Hematopoietic multipotent progenitor cell treated with erythropoietin and hydrocortisone succinate and interleukin-3 and kit ligand, for 17 days (in vitro differentiated cells): ENCODE data around the gene EPO.
"Not testable (repeated sequence)": the region's sequence is repeated elsewhere in the genome, so short reads cannot be mapped to it uniquely, and the experiment has no call there.

Source experiments
- DNase-seq: peaks from one replicate; pipeline ENCODE4 v3.0.0-alpha.2; 2015; ENCODE audit warnings: low spot score

EPO gene

DNA sequence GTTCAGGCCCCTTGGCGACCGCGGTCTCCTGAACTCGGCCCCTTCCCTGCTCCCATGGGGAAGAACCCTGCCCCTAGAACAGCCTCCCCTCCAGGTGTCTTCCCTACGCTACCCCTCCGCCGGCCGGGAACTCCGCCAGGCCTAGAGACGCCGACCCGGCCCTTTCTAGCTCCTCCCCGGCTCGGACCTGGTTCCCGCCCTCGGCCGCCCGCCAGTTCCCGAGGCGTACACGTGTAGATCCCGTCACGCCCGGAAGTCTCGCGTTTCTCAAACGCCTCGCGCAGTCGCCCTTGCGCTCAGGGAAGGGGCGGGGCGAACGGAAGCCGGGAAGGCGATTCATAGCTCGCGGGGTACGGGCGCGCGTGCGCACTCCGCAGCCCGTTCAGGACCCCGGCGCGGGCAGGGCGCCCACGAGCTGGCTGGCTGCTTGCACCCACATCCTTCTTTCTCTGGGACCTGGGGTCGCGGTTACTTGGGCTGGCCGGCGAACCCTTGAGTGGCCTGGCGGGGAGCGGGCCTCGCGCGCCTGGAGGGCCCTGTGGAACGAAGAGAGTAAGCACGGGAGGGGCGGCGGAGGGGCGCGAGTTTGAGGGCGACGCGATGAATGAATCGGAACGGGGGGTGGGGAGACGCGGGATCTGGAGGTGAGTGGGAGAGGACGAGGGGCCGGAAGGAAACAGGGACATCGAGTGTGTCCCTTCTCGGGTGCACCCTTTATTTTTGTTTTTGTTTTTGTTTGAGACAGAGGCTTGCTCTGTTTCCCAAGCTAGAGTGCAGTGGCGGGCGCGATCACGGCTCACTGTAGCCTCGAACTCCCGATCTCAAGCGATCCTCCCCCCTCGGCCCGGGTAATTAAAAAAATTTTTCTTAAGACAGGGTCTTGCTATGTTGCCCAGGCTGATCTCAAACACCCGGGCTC, 14.3 kb upstream of the EPO start, which contains the start of gene POP7:
POP7 (plus strand) TSS at position 369 of the 919 bp plus-strand sequence. CDS start 710 bp downstream, outside the sequence.
- peak; percentile 96 for DNase-seq

DNA sequence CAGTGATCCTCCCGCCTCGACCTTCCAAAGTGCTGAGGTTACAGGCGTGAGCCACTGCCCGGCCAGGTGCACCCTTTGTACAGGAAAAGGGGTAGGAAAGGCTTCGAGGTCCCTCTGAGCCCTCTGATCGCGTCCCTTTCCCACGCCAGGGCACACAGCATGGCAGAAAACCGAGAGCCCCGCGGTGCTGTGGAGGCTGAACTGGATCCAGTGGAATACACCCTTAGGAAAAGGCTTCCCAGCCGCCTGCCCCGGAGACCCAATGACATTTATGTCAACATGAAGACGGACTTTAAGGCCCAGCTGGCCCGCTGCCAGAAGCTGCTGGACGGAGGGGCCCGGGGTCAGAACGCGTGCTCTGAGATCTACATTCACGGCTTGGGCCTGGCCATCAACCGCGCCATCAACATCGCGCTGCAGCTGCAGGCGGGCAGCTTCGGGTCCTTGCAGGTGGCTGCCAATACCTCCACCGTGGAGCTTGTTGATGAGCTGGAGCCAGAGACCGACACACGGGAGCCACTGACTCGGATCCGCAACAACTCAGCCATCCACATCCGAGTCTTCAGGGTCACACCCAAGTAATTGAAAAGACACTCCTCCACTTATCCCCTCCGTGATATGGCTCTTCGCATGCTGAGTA, 13.5 kb upstream of the EPO start:
- DNase-seq: peak; percentile 11

DNA sequence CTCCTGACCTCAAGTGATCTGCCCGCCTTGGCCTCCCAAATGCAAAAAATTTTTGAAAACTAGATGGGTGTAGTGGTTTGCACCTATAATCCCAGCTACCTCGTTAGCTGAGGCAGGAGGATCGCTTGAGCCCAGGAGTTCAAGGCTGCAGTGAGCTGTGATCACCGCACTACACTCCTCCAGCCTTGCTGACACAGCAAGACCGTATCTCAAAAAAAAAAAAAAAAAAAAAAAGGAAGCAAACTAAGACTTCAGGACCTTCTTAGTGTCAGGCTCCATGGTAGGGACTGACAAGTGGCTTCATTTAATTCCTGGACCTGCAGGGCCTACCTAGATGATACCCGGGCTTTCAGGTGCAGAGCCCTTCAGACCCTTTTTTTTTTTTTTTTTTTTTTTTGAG, 11.9 kb upstream of the EPO start:
- no peak for DNase-seq

DNA sequence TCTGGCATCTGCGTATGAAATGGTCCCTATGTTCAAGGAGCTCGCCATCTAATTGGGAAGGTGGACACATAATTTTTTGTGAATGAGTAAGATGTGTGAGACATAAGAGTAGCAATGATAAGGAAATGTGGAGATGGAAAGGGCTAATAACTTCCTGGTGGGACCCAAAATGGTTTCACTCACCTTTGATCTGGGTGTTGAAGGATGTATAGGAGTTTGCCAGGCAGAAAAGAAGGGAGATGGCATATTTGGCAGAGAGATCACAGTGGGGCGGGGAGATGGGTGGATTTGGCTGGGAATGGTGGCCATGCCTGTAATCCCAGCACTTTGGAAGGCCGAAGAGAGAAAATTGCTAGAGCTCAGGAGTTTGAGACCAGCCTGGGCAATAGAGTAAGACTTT, 9.8 kb upstream of the EPO start:
- no peak for DNase-seq

DNA sequence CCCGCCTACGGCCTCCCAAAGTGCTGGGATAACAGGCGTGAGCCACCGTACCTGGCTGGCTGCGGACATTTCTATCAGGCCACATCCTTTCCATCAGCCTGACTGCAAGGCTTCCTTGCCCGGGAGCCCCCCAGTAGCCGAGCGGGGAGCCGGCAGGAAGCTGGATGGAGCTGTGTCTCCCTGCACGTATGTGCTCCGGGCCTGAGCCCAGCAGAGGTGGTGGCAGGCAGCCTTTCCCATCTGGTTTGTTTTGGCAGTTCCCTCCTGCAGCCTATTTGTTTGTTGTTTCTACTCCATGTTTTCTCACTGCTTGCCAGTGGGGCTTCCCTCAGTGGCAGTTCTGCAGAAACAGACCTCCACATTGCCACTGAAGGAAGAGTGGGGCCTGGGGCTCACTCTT, 8.9 kb upstream of the EPO start:
- DNase-seq: no peak

DNA sequence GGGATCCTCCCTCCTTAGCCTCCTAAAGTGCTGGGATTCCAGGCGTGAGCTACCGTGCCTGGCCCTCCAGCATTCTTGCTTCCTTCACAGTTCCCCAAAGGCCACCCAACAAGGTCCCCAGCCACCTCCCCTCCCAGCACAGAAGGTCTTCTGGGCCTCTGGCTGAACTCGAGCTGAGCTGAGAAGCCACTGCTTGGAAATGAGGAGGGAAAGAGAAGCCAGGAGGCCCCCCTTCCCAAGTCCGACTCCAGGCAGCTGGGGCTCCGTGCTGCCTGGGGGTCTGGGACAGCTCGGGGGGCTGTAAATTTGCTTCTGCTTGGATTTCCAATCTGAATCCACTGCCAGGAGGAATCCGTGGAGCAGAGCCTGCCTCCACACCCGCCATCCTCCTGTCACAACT, 5.5 kb upstream of the EPO start:
- no peak for DNase-seq

DNA sequence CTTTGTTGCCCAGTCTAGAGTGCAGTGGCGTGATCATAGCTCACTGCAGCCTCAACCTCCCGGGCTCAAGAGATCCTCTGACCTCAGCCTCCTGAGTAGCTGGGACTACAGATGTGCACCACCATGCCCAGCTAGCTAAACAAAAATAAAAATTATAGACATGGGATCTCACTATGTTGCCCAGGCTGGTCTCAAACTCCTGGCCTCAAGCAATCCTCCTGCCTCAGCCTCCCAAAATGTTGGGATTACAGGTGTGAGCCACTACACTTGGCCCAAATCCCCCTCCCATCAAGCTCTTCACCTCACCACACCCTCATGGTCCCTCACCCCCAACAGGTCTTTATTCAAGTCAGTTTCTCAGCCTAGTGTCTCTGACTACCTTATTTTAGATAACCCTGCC, 3.2 kb upstream of the EPO start:
- DNase-seq: not testable (repeated sequence)

DNA sequence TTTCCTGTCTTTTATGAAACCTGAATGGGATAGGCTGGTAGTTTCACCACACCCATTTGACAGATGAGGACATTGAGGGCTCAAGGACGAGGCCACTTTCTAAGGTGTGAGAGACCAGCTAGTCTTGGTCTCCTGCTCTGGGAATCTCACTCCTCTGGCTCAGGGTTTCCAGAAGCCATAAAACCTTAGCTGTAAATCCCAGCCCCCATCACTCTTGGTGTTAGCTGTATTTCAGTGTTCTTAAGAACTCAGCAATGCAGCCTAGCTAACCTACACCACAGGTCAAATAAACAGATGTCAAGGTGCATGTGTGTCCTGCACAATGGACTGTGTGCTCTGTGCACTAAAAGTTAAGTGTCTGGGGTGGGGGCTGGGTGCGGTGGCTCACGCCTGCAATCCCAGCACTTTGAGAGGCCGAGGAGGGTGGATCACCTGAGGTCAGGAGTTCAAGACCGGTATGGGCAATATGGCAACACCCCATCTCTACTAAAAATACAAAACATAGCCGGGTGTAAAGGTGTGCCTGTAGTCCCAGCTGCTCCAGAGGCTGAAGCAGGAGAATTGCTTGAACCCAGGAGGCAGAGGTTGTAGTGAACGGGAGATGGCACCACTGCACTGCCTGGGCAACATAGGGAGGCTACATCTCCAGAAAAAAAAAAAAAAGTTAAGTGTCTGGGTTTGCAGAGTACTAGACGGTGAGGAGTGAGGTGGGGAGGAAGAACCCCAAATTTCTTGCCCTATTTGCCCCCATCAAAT, 567 bp upstream of the EPO start:
- no peak for DNase-seq

DNA sequence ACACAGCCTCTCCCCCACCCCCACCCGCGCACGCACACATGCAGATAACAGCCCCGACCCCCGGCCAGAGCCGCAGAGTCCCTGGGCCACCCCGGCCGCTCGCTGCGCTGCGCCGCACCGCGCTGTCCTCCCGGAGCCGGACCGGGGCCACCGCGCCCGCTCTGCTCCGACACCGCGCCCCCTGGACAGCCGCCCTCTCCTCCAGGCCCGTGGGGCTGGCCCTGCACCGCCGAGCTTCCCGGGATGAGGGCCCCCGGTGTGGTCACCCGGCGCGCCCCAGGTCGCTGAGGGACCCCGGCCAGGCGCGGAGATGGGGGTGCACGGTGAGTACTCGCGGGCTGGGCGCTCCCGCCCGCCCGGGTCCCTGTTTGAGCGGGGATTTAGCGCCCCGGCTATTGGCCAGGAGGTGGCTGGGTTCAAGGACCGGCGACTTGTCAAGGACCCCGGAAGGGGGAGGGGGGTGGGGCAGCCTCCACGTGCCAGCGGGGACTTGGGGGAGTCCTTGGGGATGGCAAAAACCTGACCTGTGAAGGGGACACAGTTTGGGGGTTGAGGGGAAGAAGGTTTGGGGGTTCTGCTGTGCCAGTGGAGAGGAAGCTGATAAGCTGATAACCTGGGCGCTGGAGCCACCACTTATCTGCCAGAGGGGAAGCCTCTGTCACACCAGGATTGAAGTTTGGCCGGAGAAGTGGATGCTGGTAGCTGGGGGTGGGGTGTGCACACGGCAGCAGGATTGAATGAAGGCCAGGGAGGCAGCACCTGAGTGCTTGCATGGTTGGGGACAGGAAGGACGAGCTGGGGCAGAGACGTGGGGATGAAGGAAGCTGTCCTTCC, 620 bp downstream of the EPO start:
- no peak for DNase-seq

DNA sequence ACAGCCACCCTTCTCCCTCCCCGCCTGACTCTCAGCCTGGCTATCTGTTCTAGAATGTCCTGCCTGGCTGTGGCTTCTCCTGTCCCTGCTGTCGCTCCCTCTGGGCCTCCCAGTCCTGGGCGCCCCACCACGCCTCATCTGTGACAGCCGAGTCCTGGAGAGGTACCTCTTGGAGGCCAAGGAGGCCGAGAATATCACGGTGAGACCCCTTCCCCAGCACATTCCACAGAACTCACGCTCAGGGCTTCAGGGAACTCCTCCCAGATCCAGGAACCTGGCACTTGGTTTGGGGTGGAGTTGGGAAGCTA, 1.2 kb downstream of the EPO start:
- DNase-seq: no peak

DNA sequence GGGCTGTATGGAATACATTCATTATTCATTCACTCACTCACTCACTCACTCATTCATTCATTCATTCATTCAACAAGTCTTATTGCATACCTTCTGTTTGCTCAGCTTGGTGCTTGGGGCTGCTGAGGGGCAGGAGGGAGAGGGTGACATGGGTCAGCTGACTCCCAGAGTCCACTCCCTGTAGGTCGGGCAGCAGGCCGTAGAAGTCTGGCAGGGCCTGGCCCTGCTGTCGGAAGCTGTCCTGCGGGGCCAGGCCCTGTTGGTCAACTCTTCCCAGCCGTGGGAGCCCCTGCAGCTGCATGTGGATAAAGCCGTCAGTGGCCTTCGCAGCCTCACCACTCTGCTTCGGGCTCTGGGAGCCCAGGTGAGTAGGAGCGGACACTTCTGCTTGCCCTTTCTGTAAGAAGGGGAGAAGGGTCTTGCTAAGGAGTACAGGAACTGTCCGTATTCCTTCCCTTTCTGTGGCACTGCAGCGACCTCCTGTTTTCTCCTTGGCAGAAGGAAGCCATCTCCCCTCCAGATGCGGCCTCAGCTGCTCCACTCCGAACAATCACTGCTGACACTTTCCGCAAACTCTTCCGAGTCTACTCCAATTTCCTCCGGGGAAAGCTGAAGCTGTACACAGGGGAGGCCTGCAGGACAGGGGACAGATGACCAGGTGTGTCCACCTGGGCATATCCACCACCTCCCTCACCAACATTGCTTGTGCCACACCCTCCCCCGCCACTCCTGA, 2.4 kb downstream of the EPO start:
- DNase-seq: no peak

DNA sequence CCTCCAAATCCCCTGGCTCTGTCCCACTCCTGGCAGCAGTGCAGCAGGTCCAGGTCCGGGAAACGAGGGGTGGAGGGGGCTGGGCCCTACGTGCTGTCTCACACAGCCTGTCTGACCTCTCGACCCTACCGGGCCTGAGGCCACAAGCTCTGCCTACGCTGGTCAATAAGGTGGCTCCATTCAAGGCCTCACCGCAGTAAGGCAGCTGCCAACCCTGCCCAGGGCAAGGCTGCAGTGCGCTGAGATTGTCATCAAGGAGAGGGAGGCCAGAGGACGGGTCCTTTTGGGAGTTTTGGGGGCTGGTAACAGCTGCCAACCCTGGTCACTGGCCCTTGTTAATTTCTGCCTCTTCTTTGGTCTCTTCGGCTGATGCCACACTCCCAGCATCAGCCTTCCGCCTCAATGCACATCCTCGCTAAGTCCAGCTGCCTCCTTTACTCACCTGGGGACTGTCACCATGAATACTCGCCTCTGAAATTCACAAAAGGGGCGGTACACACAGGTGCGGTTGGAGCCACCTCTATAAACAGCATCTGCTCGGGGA, 3.5 kb downstream of the EPO start:
- DNase-seq: no peak

DNA sequence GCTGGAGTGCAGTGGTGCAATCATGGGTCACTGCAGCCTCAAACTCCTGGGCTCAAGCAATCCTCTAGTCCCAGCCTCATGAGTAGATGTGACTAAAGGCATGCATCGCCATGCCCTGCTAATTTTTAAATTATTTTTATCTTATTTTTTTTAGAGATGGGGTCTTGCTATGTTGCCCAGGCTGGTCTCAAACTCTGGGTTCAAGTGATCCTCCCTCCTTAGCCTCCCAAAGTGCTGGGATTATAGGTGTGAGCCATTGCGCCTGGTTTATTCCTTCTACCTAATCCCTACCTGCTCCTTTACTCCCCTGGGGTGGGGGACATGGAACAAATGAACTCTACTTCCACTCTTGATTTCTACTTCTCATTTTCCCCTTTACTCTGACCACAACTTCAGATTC, 4.1 kb downstream of the EPO start:
- not testable (repeated sequence) for DNase-seq

DNA sequence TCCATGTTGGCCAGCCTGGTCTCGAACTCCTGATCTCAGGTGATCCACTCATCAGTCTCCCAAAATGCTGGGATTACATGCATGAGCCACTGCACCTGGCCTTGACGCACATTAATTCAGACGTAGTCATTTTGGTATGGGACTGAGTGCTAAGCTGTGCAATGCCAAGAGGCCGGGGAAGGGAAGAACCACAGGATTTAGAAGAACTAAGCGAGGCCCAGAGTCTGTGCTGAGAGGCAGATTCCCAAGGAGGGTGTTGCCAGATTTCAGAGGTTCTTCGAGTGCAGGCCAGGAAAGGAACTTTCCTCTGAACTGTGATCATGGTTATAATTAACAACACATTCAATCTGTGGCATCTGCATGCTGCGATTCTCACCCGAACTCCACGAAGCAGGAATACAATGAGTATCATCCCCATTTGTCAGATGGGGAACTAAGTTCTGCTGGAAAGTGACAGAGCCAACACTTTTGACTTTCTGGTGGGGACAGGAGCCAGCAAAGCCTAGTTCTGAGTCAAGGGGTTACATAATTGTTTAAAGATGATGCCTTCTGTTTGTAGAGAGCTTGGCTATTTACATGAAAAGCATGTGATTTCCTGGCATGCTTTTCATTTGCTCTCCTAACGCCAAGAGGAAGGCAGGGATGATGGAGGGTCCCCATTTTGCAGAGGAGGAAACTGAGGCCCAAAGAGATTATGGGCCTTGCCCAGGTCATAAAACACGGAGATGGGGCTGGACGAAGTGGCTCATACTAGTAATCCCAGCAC, 6.9 kb downstream of the EPO start:
- no peak for DNase-seq

DNA sequence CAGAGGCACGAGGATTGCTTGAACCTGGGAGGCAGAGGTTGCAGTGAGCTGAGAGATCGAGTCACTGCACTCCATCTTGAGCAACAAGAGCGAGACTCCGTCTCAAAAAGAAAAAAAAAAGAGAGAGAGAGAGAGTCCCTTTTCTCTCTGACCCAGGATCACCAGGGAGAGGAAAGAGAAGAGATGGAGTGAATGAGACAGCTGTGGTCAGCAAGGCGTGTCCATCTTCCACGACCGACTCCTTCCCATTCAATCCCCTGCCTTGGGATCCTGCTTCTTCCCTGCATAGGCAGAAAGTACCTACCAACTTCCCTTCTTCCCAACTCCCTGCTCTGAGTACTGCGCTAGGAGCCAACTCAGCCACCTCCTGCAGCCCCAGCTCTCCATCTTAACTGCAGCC, 7.9 kb downstream of the EPO start:
- DNase-seq: no peak

DNA sequence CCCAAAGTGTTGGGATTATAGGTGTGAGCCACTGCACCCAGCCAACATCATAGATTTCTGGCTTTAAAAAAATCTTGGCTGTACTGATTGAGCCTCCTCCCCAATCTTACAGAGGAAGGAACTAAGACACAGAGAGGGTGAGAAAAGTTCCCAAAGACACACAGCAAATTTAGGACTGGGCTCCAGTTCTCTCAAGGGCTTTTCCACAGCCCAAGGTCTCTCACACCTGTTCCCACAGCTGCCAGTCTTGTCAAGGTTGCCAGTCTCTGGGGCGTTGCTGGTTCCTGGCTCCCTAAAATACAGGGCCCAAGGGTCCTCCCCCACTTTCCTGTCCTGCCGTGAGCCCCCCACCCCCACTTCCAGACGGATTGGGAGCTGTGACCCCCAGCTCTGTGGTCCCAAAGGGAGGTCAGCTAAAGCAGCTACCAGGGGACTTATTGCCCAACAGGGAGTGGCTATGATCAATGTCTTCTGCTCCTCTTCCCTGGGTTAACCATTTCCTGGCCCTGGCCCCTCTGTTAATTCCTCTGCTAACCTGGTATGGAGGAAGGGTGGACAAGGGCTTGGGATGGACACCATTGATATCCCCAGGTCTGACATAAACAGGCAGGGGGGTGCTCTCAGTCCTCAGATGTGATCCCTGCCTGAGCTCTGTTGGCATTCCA, 10.0 kb downstream of the EPO start:
- no peak for DNase-seq

DNA sequence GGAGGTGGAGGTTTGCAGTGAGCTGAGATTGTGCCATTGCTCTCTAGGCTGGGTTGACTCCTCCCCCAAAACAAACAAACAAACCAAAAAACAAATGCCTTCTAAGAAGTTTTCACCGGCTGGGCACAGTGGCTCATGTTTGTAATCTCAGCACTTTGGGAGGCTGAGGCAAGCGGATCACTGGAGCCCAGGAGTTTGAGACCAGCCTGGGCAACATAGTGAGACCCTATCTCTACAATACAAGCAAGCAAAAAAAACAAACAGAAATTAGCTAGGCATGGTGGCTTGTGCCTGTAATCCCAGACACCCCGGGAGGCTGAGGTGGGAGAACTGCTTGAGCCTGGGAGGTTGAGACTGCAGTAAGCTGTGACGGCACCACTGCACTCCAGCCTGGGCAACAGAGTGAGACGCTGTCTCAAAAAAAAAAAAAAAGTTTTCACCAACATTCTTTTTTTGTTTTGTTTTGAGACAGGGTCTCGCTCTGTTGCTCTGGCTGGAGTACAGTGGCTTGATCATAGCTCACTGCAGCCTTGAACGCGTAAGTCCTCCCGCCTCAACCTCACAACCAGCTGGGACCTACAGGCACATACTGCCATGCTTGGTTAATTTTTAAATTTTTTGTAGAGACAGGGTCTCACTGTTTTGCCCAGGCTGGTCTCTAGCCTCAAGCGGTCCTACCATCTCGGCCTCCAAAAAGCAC, 11.8 kb downstream of the EPO start:
- no peak for DNase-seq

DNA sequence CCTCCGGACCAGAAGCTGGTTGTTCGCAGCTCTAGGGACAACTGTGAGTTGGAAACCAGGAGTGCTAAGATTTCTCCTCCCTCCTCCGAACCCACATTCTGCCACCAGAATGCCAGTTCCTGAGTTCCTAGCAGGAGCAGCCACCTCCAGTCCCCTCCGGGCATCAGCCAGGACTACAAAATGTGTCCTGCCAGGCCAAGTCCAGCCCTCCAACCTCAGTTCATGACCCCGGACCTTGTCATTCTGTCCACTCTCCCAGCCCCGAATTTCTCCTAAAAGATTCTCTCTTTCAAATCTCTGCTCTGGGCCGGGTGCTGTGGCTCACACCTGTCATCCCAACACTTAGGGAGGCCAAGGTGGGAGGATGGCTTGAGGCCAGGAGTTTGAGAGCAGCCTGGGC, 15.5 kb downstream of the EPO start:
- DNase-seq: no peak

DNA sequence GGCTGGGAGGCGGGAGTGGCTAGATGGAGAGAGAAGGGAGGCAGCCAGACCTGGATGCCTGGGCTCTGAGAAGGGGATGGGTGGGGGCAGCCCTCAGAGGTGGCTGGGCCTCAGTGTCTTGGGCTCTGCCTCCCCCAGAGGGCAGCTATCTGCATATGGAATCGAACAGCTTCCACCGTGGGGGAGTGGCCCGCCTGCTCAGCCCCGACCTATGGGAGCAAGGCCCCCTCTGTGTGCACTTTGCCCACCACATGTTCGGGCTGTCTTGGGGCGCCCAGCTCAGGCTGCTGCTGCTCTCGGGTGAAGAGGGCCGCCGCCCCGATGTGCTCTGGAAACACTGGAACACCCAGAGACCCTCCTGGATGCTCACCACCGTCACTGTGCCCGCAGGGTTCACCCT, 16.4 kb downstream of the EPO start:
- no peak for DNase-seq
